Neuron (in vitro differentiated cells): Measurements from ENCODE around the gene DRGX.

Experiments used
- H2AFZ ChIP-seq: one replicate; pipeline ENCODE4 v1.6.1; 2013; ENCODE audit warnings: low read depth, mild to moderate bottlenecking, inconsistent platforms, low read length, moderate library complexity
- H3K27me3 ChIP-seq: one replicate; pipeline ENCODE4 v1.6.1; 2013; ENCODE audit warnings: low read length; ENCODE audit not compliant: insufficient read depth
- H3K36me3 ChIP-seq: one replicate; pipeline ENCODE4 v1.6.1; 2013; ENCODE audit warnings: low read length; ENCODE audit not compliant: insufficient read depth
- H3K4me1 ChIP-seq: one replicate; pipeline ENCODE4 v1.6.1; 2013; ENCODE audit warnings: low read length; ENCODE audit not compliant: insufficient read depth
- H3K4me3 ChIP-seq: 2 replicates; pipeline ENCODE4 v1.5.1; 2013; ENCODE audit warnings: mild to moderate bottlenecking, low read length, moderate library complexity
- H3K9me3 ChIP-seq: one replicate; pipeline ENCODE4 v1.6.1; 2013; ENCODE audit warnings: low read length

Gene DRGX

DNA sequence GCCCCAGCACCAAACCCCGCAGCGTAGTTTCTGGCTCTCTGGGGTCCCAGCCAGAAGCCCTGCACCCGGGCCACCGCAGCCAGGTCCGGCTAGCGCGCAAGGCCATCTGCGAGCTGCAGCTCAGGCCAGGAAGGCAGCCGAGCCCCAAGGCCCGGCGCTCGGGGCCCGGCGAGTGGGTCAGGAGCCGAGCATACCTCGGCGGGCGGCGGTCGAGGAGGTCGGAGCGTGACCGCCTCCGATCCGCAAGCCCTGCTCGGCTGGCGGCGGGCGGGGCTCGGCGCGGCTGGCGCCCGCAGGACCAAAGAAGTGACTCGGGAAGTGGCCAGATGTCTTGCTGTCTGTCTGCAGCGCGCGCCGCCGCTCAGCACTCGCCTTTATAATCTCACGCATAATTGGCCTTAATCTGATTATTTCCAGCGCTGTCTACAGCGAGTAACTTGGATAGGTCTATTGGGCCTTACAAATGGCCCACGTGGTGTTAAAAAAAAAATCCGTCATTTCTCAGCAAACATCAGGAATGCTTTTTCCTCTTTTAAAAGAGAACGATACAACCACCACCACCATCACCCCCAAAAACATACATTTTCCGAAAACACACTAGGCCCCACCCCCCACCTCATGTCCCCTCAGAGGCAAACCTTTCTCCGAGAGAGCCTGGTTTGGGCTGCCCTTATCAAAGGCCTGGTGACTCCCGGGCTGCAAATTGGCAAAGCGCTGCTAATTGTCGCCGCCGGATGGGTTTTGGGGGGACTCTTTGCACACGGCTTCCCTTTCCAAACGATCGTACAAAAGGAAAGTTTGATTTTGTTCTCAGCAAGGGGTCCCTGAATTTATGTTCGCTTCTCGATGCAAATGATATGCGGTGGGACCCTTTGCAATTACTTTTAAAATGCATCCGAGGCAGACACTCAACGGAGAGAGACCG is at the start of gene DRGX:
Gene DRGX (minus strand): TSS at position 349 of the 925 bp plus-strand sequence. CDS start 649 bp downstream, outside the sequence.
- Histone ChIP-seq H3K4me1 (peaks cover 17% of the 10 kb centered on the region), H3K9me3 (no peaks in the 10 kb centered on the region), H3K36me3 (no peaks in the 10 kb centered on the region), H3K4me3 (peak within 1 kb of the TSS; percentile 40), H2AFZ (peak within 1 kb of the TSS; percentile 42), H3K27me3 (peaks cover 89% of the 10 kb centered on the region)

DNA sequence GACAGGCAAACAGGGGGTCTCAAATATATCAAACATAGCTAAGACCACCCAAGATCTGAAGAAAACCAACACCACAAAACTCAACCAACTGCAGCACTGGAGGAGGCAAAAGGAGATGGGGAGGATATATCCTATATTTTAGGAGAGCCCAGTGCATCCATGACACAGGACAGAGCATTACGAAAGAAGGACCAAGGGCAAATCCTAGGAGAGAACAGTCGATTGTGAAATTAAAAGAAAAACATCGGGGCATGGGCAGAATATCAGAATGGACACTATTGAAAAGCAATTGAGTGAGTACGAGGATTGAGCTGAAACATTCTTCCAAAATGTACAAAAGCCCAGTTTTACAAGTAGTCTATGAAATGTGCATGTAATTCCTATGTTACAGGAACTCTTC is 48.5 kb upstream of the DRGX start:
- no peak overlapping the region for H3K4me3 ChIP-seq
- no peak overlapping the region for H2AFZ ChIP-seq
- H3K27me3 ChIP-seq, result no peaks in the 10 kb centered on the region
- H3K36me3 ChIP-seq, result no peaks in the 10 kb centered on the region
- no peaks in the 10 kb centered on the region for H3K4me1 ChIP-seq
- no peaks in the 10 kb centered on the region for H3K9me3 ChIP-seq

DNA sequence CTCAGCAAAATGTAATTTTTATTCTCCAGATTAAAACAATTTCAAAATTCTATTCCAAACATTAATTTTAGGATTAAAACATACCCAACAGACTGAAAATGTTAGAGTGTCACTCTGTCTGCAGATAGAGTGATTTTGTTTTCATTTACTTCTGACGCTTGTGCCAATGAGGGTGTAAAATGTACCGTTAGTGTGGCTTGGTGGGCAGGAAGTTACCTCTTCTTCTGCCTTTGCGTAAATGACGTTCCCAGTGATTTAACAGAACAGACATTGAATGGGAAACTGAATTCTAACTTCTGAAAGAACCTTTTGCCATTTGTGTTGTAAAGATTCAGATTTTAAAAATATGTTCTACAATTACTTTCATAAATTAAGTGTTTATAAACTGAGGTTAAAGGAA is 47.0 kb upstream of the DRGX start:
- H3K4me3 ChIP-seq, result no peak overlapping the region
- H3K4me1 ChIP-seq, result no peaks in the 10 kb centered on the region
- no peaks in the 10 kb centered on the region for H3K36me3 ChIP-seq
- H2AFZ ChIP-seq, result no peak overlapping the region
- no peaks in the 10 kb centered on the region for H3K9me3 ChIP-seq
- no peaks in the 10 kb centered on the region for H3K27me3 ChIP-seq

DNA sequence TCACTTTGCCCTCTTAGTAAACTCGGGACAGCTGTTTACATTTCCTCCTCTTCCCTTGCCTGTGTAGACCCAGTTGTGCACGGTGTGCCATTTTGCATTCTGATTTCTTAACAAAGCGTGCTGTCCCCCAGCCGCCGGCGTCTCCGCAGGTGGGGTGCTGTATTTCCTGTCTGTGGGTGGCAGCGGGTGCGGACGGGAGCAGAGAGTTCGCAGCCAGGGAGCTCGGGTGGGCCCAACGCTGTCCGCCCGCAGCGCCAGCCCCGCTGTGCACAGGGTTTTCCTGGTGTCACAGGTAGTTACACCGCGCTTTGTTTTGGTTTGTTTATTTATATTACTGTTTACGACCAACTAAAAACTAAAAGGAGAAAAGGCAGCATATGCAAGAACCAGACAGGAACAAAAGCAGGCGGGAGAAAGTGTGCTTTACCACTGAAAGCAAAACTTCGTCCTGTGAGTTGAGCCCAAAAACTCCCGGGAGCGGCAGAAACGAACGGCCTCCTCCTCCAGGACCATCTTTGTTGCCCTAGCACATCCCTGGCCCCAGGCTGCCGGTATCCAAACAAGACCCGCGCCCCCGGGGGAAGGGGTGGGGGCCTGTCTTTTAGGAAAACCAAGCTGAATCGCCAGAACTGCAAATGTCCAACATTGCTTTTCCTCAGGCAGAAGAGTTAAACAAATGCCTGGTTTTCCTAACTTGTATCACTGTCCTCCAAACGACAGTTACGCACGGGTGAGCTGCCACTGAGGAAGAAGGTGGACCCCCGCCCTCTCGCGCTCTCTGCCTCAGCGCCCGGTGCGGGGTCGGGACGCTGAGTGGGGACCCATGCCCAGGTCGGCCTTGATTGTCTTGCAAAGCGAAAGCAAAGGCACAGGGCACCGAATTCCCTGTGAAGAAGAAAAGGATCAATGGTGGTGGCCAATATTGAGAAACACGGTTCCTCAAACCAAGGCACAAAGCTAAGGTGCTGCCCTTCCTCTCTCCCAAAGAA is 45.9 kb upstream of the DRGX start:
- H2AFZ ChIP-seq, result no peak overlapping the region
- no peaks in the 10 kb centered on the region for H3K4me1 ChIP-seq
- H3K9me3 ChIP-seq, result no peaks in the 10 kb centered on the region
- no peaks in the 10 kb centered on the region for H3K36me3 ChIP-seq
- no peak overlapping the region for H3K4me3 ChIP-seq
- no peaks in the 10 kb centered on the region for H3K27me3 ChIP-seq

DNA sequence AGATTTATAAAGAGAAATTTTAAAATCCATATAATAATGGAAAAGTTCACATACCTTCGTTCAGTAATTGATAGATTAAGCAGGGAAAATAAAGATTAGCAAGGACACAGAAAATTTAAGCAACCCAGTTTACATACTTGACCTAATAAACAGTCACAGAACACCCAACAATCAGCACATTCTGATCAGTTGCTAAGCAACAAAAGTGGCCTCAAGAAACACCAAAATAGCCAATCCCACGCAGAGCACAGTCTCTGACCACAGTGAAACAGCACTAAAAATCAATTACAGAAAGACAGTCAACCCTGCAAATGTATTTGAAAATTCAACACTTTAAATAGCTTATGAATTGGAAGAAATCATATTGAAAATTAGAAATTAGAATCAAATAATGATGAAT is 39.3 kb upstream of the DRGX start:
- no peak overlapping the region for H3K4me3 ChIP-seq
- peaks cover 1% of the 10 kb centered on the region for H3K9me3 ChIP-seq
- H3K4me1 ChIP-seq, result no peaks in the 10 kb centered on the region
- H3K36me3 ChIP-seq, result no peaks in the 10 kb centered on the region
- H2AFZ ChIP-seq, result no peak overlapping the region
- H3K27me3 ChIP-seq, result no peaks in the 10 kb centered on the region

DNA sequence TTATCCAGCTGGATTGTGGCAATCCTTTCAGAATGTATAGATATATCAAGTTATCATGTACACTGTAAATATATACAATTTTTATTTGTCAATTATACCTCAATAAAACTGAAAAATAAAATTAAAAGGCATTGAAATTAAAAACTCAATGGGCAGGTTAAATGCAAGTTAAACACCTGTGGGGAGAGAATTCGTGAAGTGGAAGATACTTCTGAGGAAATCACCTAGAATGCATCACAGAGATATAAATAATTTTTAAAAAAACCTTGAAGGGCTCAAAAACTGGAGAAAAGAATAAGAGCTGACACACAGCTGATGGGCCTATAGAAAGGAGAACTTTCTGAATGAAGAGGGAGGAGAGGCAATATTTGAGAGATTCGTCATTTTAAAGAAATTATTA is 37.2 kb upstream of the DRGX start:
- Histone ChIP-seq H3K4me1 (no peaks in the 10 kb centered on the region), H3K4me3 (no peak overlapping the region), H2AFZ (no peak overlapping the region), H3K9me3 (peaks cover 1% of the 10 kb centered on the region), H3K36me3 (no peaks in the 10 kb centered on the region), H3K27me3 (no peaks in the 10 kb centered on the region)

DNA sequence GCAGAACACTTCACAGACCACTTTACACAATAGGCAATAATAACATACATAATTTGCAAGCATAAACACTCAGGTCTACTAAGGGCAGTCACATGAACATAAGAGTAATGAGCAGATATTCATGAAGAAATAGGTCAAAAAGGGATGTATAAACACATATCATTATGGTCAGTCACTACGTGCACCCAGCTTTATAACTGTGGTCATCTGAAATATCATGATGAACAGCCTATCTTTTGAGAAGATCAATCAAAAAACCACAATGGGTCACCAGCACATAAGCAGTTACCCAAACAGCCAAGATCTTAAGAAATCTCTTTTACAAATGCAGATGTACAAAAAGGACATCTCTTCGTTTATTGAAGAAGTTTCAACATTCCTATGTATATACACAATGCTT is 35.5 kb upstream of the DRGX start:
- Histone ChIP-seq H3K36me3 (no peaks in the 10 kb centered on the region), H3K27me3 (no peaks in the 10 kb centered on the region), H3K4me1 (no peaks in the 10 kb centered on the region), H3K4me3 (no peak overlapping the region), H2AFZ (no peak overlapping the region), H3K9me3 (peaks cover 1% of the 10 kb centered on the region)

DNA sequence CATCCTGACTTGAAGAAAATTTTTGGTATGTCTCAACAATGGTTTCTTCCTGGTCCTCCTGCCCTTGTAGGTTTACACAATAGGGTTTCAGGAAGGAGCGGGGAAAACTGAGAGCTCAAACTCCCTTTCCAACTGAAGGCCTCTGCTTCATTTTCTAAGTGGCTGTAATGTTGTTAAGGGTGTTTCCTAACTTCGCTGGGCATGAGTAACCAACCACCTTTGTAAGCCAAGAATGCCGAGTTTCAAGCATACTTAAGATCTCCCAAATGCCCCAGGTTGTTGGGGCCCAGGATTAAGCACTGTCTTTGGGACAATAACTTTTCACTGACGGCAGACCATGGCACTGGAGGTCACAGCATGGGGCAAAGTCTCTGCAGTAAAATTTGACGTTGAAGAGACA is 33.6 kb upstream of the DRGX start:
- H3K4me3 ChIP-seq, result no peak overlapping the region
- H3K9me3 ChIP-seq, result peaks cover 1% of the 10 kb centered on the region
- no peaks in the 10 kb centered on the region for H3K4me1 ChIP-seq
- no peaks in the 10 kb centered on the region for H3K36me3 ChIP-seq
- H3K27me3 ChIP-seq, result no peaks in the 10 kb centered on the region
- H2AFZ ChIP-seq, result no peak overlapping the region

DNA sequence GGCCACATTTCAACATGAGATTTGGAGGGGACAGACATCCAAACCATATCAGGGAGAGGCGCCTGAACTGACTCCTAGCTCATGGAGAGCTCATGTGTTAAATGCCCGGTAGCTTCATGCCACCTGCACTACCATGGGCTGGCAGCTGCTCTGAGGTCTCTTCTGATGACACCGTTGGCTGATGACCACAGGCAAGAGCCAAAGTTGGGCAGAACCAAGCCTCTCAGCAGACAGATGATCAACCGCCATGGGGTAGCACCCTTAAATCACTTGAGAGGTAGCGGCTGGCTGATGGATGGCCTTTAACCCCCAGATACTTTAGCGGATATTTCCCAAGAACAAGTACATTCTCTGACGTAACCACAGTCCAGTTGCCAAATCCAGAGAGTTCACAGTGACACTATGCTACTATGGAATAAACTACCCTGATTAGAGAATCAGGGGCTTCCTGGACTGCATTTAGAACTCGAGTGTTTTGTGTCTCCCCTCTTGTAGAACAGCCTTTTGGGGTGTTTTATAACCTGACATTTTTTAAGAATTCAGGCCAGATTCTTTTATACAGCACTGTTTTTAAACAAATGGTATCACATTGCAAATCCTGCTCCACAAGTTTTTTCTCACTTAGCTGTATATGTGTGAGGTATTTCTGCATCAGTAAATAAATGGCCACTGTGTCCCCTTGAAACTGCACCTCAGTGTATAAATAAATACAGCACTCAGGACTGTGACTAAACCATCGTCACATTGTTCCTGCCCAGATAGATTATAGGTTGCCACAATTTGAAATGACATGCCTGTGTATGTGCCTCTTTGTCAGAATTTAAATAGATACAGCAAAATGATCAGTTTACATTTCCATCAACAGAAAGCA is 30.8 kb upstream of the DRGX start:
- H3K4me1 ChIP-seq, result no peaks in the 10 kb centered on the region
- H3K9me3 ChIP-seq, result peaks cover 1% of the 10 kb centered on the region
- H3K27me3 ChIP-seq, result no peaks in the 10 kb centered on the region
- no peak overlapping the region for H3K4me3 ChIP-seq
- no peaks in the 10 kb centered on the region for H3K36me3 ChIP-seq
- H2AFZ ChIP-seq, result no peak overlapping the region

DNA sequence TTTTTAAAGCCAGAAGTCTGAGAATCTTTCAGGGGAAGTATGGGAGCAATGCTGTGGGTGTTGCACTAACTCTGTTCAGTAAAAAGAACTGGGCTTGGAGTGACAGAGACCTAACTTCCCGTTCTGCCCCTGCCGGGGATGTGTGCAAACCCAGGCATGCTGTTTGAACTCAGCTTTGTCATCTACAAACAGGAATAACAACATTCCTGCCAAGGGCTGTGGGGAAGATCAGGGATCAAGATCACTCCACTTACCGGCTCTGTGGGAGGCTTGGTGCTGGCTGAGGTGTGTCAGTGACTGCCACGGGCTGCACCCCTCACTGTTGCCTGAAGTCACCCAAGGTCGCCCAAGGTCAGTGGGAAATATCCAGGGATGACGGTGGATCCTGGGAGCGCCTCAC is 23.1 kb upstream of the DRGX start:
- Histone ChIP-seq H3K27me3 (peaks cover 9% of the 10 kb centered on the region), H3K4me3 (no peak overlapping the region), H3K4me1 (no peaks in the 10 kb centered on the region)

DNA sequence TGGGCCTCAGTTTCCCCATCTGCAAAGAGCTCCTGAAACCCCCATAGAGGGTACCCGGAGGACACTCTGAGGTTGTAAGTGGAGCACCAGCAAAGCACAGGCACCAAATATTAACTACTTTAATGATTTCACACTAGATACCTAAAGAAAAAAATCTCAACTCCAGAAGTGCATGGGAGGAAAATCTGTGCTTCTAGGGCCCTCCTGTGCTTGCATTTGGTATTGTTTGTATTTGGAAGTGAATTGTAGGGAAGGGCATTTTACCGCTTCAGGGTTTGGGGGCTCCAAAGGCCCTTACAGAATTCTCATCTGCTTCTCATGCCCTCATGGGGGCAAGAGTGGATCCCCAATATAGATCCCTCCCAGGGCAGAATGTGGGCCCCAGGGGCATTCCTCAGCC is 22.4 kb upstream of the DRGX start:
- no peaks in the 10 kb centered on the region for H3K4me1 ChIP-seq
- no peaks in the 10 kb centered on the region for H3K36me3 ChIP-seq
- no peak overlapping the region for H2AFZ ChIP-seq
- H3K4me3 ChIP-seq, result no peak overlapping the region
- peaks cover 13% of the 10 kb centered on the region for H3K27me3 ChIP-seq
- no peaks in the 10 kb centered on the region for H3K9me3 ChIP-seq

More for the DNA sequence above, 23.1 kb upstream of the DRGX start:
- Histone ChIP-seq H2AFZ (no peak overlapping the region), H3K9me3 (no peaks in the 10 kb centered on the region), H3K36me3 (no peaks in the 10 kb centered on the region)

DNA sequence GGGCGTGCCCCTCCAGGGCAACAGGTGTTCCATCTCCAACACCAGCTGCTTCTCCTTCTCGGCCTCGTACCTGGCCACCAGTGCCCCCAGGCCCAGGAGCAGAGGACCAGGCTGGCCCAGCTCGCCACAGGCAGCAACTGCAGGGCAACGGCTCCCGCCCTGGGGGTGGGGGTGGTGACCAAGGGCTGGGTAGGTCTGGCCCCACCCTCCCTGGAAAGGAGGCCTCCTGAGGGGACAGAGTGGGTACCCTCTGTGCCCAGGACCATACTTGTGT is 22.1 kb upstream of the DRGX start:
- H3K4me3 ChIP-seq, result no peak overlapping the region
- H3K27me3 ChIP-seq, result peaks cover 13% of the 10 kb centered on the region
- no peak overlapping the region for H2AFZ ChIP-seq
- no peaks in the 10 kb centered on the region for H3K9me3 ChIP-seq
- no peaks in the 10 kb centered on the region for H3K36me3 ChIP-seq
- no peaks in the 10 kb centered on the region for H3K4me1 ChIP-seq
